IPS-NIHi11 (cell line): Measurements from ENCODE around the gene ST7.

Experiments
- DNase-seq: peaks from one replicate; pipeline ENCODE4 v3.0.0; 2012; ENCODE audit warnings: mixed read lengths, low spot score

Gene ST7

DNA sequence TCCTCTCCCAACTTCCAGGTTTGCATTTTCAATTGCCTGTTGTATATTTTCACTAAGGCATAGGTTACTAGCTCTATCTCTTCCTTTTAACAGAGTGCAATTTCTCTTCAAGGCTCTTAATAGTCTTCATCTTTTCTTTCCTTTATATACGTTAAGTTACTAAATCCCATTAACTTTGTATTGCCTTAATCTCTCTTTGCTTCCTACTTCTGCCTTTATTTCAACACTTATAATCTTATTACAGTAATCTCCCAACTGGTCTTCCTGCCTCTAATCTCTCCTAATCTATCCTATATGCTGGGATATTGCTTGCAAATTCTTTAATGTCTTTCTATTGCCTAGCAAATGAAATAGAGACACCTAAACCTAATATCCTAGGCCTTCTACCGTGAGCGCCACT lies 26.1 kb downstream of the ST7 start:
- no peak for DNase-seq

DNA sequence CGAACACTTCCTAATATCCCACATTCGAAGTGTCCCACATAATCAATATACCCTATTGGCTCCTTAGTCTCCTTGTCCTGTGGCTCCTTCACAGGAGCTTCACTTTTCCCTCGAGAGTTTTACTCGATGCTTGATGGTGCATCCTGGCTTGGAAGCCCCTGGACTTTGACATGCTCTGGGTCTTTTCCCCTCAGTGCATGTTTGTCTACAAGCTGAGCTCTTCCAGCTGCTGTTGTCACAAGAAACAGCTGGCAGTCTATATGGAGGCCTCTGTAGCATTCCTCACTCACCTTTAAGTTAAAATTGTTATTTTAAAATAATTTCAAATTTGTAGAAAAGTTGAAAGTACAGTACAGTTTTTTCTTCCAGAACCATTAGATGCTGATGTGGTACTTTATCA lies 27.1 kb downstream of the ST7 start:
- DNase-seq, result no peak

DNA sequence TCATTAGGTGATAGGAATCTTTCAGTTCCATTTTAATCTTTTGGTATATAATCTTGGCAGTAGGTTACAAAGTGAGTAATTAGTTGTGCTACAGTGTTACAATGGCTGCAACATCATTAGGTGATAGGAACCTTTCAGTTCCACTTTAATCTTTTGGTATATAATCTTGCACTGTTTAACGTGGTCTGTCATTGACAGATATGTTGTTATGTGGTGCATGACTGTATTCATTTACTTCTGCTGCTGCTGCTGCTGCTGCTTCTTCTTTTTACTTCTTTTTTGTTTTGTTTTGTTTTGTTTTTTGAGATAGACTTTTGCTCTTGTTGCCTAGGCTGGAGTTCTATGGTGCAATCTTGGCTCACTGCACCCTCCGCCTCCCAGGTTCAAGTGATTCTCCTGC lies 28.6 kb downstream of the ST7 start:
- DNase-seq, result no peak

DNA sequence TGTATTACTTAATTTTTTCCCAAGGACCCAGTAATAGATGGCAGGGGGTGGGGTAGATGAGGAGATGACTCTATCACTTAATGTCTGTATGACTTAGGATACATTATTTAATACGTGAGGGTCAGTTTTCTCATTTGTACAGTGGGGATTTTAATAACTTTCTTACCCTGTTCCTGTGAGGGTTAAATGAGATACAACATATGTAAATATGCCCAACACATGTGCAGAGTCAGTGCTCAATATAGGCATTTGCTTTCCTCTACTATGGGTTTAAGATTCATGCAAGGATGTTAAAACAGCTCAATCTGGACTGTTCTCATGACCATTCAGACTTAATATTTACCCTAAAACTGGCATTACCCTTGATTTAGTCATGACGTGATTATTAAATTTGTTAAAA lies 31.2 kb downstream of the ST7 start:
- DNase-seq, result no peak

DNA sequence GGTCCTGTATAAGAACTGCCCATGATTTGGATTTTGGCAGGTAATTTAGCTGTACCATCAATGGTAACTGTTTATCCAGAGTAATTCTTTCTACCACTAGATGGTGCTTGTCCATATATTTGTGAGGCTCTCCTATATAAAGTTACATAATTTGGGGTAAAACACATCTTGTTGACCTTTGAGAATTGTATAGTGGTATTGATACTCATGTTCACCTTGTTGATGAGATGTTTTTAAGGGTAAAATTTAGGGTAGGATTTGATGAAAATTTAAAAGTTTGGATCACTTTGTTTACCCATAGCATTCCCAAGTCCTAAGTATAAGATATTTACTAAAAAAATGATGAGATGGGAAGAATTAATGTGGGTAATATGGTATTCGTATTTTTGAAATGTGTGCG lies 31.6 kb downstream of the ST7 start:
- peak; percentile 49 for DNase-seq

DNA sequence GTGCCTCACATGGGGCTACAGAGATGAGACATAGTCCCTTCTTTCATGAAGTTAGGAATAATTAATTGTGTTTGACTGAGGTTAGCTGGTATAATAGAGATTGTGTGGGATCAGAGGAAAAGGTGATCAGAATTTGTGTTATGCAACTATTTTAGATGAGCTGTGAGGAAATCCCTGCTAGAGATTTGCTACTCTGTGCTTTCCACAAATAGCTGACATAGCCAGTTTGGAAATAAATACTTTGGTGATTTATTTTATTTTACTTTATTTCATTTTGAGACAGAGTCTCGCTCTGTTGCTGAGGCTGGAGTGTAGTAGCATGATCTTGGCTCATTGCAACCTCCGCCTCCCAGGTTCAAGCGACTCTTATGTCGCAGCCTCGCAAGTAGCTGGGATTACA lies 32.3 kb downstream of the ST7 start:
- no peak for DNase-seq

DNA sequence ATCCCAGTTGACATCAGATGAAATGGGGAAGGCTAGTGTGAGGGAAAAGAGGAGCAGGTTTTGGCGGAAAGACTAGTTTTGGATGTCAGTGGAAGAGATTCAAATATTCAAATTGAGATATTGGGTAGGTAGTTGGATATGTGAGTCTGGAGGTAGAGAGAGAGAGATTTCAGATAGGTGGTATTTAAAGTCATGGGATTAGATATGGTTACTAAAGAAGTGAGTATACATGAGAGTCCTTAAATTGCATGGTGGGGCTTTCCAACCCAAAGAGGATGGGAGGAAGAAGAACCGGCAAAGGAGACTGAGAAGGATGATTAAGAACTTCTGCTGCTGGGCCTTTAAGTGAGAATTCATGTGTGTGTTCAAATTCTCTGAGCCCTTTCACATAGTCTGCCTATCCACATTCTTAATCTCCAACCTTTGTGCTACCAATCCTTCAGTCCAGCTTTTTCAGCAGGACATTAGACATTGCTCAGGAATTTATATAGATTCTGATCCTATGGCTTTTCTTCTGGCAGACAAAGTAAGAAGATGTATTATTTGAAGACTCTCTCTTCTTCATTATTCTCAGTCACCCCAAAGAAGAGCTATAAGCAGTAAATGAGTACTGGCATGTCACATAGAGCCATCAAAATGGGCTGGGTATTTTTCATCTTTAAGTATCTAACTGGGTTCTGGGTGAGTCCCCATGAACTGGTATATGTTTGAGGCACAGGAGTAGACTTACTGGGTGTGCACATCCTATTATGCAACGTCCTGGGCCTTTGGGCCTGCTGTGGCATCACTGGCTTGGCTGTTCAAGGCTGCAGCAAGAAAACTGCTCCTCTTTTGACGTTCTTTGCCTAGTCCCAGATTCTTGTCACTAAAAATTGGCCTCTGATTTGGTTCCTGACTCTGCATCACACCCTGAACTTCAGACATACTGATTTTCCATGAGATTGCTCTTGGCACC lies 33.6 kb downstream of the ST7 start:
- DNase-seq, result no peak

DNA sequence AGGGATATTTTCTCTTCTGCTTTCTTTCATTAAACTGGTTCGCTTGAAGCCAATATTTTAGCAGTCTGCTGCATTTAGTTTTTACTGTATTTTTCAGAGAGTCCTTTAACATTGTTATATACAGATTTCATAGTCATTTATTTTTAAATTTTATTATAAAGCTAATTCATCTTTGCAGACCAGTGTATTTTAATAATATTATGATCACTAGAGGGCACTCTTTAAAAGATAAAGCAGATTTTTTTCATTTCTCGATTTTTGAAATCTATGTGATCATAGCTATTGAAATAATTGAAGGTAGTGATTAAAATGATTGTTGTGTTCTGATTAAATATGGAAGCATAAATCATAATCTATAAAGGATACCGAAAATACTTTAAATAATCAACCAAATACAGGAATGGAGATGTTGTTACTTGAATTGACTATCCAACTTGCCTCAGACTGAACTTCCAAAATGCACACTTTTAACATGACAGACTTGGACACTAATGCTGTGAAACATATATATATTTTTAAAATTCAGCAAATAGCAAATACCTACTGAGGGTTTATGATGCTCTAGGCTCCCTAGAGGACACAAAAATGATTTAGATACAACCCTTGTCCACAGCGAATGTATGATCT lies 35.2 kb downstream of the ST7 start:
- DNase-seq, result no peak

DNA sequence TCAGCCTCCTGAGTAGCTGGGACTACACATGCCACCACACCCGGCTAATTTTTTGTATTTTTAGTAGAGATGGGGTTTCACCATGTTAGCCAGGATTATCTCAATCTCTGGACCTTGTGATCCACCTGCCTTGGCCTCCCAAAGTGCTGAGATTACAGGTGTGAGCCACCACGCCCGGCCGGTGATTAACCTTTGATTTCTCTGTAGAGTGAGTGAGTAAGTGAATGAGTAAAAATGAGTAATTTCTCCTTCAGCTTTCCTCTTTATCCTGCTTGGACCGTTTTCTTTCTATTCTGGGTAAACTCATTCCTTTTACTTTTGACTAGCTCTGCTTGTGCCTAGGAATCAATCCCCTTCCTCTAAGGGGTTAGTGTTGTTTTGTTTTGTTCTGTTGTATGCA lies 36.8 kb downstream of the ST7 start:
- no peak for DNase-seq

DNA sequence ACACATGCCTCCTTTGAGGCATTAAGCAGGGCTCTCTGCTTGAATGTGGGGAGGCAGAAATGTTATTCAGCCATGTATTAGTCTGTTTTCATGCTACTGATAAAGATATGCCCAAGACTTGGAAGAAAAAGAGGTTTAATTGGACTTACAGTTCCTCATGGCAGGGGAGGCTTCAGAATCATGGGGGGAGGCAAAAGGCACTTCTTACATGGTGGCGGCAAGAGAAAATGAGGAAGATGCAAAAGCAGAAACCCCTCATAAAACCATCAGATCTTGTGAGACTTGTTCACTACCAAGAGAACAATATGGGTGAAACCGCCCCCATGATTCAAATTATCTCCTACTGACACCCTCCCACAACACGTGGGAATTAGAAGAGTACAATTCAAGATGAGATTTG lies 37.9 kb downstream of the ST7 start:
- no peak for DNase-seq

DNA sequence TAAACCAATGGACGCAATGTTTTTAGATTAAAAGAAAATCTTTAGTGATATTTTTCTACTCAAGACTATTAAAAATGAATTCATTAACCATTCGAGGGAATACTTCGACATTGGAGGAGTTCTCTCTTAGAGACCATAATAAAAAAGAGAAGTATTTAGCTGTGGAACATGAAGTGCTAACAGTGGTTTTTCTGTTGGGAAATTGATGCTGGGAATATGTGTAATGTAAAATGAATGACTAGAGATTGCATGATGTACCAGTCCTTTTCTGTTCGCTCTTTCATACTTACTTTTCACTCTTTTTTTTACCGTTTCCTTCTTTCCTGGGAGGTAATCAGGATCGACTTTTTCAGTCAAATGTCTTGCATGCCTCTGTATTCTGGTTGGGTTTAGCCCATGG lies 41.3 kb downstream of the ST7 start:
- DNase-seq, result no peak

DNA sequence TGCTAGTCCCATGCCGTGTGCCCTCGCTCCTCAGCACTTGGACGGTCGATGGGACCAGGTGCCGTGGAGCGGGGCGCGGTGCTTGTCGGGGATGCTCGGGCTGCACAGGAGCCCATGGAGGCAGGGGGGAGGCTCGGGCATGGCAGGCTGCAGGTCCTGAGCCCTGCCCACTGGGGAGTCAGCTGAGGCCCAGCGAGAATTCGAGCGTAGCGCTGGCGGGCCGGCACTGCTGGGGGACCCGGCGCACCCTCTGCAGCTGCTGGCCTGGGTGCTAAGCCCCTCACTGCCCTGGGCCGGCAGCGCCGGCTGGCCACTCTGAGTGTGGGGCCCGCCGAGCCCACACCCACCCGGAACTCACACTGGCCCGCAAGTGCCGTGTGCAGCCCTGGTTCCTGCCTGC lies 44.7 kb downstream of the ST7 start:
- DNase-seq, result no peak

DNA sequence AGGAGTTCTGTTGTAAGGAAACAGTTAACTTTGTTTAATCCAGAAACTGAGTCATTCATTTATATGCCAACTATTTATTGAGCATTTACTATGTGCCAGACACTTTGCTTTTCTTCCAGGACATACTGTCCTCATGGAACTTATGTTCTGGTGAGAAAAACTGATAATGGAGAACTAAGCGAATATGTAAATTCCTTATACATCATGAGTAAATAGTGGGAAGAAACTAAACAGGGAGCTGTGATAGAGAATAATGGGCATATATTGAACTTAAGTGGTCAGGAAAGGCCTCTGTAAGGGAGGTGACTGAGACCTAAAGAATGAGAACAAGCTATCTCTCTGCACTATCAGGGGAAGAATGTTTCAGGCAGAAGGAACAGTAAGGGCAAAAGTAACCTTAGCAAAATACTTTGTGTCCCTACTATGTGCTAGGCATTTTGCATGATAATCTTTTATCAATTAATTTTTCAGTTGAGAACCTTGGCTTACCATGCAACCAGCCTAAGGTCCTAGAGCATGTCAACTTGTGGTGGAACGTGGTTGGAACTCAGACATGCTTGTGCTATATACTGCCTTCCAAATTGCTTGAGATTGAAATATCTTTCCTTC lies 45.4 kb downstream of the ST7 start:
- DNase-seq, result no peak

DNA sequence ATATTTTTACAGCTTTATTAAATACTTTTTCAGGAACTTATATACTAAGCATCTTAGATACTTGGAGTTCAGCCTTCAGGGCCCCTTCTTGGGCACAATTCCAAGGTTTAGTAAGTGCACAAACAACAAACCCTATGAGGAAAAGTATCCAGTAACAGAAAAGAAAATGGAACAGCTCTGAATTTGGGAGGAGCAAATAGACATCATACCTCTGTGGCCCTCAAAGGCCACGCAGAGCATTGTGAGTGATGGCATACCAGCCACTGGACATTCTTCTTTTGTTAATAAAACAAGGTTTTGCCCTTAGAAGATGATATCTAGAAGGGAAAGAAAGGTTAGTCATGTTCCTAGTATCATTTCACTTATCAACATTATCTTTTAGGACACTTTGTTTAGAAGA lies 46.0 kb downstream of the ST7 start:
- no peak for DNase-seq

DNA sequence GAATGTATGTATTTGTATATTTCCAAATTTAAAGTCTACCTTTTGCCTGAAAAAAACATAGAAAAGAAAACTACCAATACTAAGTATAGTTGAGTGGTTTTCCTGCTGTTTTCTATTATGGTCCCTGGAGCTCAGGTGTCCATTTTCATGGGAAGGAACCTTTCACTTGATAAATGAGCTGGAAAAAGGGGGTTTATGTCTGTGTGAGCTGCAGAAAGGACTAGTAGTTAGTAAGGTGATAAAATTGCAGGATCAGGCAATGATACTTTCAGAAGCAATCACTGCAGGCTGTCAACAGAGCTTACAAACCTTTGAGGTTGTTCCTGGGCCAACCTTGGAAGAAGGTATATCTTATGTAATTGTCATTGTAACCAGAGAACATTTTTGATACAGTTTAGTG lies 48.0 kb downstream of the ST7 start:
- DNase-seq, result no peak

DNA sequence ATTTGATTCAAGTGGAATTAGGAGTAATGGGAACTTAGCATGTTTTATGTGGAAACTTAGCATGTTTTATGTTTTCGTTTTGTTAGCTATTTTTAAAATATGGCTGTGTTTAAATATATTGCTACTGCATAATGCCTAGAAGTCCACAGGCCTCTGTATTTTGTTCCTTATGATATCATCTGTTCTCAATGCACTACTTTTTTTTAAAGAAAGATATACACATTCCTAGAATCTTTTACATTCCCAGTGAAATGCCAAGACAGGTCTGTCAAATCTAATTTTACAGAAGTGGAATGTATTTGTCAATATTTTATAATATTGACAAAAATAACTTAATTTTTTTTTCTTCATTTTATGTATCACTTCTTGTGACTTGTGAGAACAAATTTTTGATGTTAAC lies 51.6 kb downstream of the ST7 start:
- DNase-seq, result no peak

DNA sequence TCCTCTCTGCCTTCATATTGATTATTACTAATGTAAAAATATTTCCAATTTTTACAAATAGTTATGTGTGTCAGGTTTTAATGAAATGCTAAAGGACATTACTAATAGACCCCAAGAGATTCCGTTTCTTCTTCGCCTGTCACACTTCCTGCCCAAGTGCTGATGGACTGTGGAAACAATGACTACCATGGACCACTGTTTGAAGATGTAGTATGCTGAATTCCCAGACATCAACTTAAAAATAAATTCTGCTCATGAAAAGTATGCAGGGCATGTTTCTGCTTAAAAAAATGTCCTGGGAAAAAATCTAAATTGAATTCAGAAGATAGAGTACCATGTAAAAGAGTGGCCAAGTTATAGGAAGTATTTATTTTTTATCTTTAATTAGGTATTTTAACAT lies 52.1 kb downstream of the ST7 start:
- DNase-seq, result no peak

DNA sequence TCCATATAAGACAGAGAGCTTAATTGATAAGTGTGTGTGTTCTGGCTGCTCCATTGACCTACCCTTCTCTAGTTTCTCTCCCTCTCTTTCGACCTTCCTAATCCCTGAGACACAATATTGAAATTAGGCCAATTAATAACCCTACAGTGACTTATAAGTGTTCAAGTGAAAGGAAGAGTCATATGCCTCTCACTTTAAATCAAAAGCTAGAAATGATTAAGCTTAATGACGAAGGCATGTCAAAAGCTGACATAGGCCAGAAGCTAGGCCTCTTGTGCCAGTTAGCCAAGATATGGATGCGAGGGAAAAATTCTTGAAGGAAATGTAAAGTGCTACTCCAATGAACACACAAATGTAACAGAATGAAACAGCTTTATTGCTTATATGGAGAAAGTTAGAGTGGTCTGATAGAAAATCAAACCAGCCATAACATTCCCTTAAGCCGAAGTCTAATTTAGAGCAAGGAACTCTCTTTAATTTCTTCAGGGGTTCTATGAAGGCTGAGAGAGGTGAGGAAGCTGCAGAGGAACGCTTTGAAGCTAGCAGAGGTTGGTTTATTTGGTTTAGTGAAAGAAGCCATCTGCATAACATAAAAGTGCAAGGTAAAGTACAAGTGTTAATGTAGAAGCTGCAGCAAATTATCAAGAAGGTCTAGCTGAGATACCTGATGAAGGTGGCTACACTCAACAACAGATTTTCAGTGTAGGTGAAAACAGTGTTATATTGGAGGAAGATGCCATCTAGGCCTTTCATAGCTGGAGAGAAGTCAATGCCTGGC lies 53.8 kb downstream of the ST7 start:
- DNase-seq, result no peak

DNA sequence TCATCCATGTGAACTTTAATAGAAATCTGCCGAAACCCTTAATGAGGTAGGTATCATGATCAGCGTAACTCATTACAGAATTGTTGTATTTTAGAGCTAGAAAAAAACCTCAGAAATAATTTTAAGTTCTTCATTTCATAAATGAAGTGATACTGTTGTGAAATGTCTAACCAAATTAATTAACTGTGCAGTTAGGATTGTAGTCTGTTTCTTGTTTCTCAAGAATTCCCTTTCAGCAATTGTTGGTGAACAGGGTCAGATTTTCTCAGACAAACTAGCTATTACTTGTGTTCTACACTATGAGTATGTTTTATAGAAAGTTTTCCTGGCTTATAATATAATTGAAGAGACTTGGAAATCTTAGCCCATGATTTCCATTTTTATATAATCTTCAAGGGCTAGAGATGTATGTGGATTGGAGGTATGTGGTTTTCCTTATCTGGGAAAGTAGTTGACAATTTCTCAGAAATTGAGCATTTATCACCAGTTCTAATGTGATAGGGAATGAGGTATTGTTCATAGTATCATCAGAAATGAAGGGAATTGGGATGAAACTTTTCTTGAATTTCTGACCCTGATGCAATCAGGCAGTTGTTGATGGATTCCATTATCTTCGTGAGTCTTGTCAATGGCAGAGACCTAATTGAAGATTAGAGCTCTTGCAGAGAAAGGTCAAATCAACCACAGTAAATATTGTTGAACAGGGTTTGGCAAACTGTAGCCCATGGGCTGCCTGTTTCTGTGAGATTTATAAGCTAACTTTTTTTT lies 55.0 kb downstream of the ST7 start:
- DNase-seq, result no peak

DNA sequence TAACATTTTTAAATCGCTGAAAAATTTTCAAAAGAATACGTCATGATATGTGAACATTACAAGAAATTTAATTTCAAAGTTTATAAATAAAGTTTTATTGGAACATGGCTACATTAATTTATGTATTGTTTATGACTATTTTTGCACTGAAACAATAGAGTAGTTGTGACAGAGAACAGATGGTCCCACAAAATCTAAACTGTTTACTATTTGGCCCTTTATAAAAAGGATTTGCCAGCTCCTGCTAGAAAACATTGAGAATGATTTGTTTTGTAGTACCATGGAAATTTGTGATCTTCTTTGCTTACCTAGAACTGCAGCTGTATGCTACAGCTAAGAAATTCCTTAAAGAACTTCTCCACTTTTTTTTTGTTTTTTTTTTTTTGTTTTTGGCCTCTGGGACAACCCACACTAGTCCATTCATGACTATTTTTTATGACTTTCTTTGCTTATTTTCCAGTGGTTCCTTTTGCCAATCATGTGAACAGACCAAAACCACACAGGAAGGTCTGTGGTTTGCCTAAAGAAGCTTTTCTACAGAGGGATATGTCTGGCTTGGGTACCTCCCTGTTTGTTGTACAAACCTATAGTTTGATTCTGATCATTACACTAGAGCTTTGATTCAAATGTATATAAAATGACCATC lies 55.7 kb downstream of the ST7 start:
- DNase-seq, result no peak

DNA sequence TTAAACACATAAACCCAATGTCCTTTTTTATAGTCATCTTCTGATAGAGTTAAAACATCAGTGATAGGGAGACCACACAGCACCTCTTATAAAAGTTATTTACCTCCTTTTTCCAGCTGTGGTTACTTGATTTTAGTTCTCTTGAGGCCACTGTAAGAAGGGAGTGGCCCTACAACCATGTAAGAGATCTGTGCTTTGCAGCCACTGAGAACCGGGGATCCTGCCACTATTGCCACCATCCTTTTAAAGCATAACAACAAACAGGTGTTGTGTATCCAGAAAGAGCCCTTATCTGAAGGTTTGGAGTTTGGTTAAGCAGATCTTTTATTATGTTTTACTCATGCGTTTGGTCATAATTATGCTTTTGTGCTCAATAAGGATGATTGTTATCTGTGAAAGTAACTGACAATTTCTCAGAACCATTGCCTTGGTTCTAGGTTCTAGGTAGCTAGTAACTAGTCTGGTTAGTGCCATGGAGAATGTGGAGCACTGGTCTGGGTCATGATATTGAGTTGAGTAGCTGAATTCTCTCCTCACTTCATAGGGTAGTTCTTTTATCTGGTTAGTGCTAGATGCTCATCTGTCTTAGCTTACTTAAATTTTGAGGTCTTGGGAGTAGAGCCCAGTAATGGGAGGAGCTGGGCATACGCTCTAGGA lies 56.5 kb downstream of the ST7 start:
- DNase-seq, result no peak
